HG03439 (cell line): ENCODE measurements around the gene MYCBP2.

ENCODE experiments used
- ATAC-seq: cut with Tn5 transposase; IDR thresholded peaks from one replicate; pipeline ENCODE4 v1.9.1; 2021; ENCODE audit warnings: mild to moderate bottlenecking, moderate library complexity; ENCODE audit not compliant: unreplicated experiment

Gene MYCBP2

DNA sequence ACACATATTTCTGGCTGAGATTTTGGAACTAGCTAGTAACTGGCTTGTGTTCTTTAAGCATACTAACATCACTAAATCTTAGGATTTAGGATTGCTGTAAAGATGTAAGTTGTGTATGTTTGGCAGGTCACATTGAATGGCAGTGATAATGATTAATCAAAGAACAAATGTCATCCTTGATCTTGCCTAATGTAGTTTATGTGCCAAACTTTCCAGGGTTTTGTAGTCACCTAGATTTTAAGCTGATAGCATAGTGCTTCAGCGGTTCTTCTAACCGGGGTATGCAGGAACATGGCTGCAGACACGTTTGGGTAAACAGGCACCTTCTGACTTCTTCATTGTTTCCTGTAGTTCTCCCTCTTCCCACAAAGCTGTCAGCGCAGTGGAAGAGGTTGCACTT lies 325.4 kb downstream of the MYCBP2 start:
- no peak for ATAC-seq

GRCh38 chr13:77000475-77000874 lies 326.4 kb downstream of the MYCBP2 start:
- no peak for ATAC-seq
